Esophagus (tissue), 2 donors: ENCODE results near the gene UBE2B. TPM values are rescaled to one million over a fixed set of nuclear protein-coding genes. Genes with fewer than 3 reads are reported as not detected.
A peak's percentile ranks its signal among the peaks of the same experiment; 100 is the strongest.

Source experiments
- H3K27ac ChIP-seq, 2 donors: one replicate each; pipeline ENCODE4 v1.5.1; 2013; ENCODE audit warnings: low read depth in 2 of 2, mild to moderate bottlenecking in 2 of 2, inconsistent platforms in 1 of 2, low read length in 1 of 2, moderate library complexity in 1 of 2
- H3K27me3 ChIP-seq, 2 donors: one replicate each; pipeline ENCODE4 v1.6.1; 2013; ENCODE audit warnings: low read length in 2 of 2, control low read depth in 1 of 2, mild to moderate bottlenecking in 1 of 2; ENCODE audit not compliant: insufficient read depth in 2 of 2, control insufficient read depth in 1 of 2
- H3K36me3 ChIP-seq, 2 donors: one replicate each; pipeline ENCODE4 v1.6.1; 2013; ENCODE audit warnings: low read length in 1 of 2; ENCODE audit not compliant: control insufficient read depth in 2 of 2, insufficient read depth in 2 of 2
- H3K4me1 ChIP-seq, 2 donors: one replicate each; pipeline ENCODE4 v1.6.1; 2013; ENCODE audit warnings: low read length in 1 of 2; ENCODE audit not compliant: control insufficient read depth in 2 of 2, insufficient read depth in 2 of 2
- H3K4me3 ChIP-seq, 2 donors: one replicate each; pipeline ENCODE4 v1.5.1; 2013; ENCODE audit warnings: low read length in 2 of 2, mild to moderate bottlenecking in 2 of 2, low read depth in 1 of 2, moderate library complexity in 1 of 2
- H3K9me3 ChIP-seq, 2 donors: one replicate each; pipeline ENCODE4 v1.6.1; 2013; ENCODE audit warnings: mild to moderate bottlenecking in 2 of 2, low read depth in 1 of 2, low read length in 1 of 2, moderate library complexity in 1 of 2; ENCODE audit not compliant: control insufficient read depth in 2 of 2, insufficient read depth in 1 of 2
- WGBS, 2 donors: extraction: QIAGEN DNeasy Blood & Tissue Kit; methylation state at CpG; one replicate each; pipeline ENCODE4 v1.1.7; 2013; 5-methylcytosine and 5-hydroxymethylcytosine counted together
- polyA plus RNA-seq, 2 donors: library from polyadenylated mRNA; stranded (reverse); fragments of 200-250 nt; gene quantifications; one replicate each; pipeline ENCODE4 v1.2.3, GENCODE V29; 2013
- donor health status: healthy with polysubstance abuse.
- donor health status: Bipolar disorder and iron deficiency.

UBE2B gene
- polyA plus RNA-seq, 2 donors, result 63.2 to 107 TPM

- peaks cover 3 to 6% of the 10 kb centered on the region in 2 donors for H3K4me1 ChIP-seq
- no peak overlapping the region for H3K27ac ChIP-seq
- H3K4me3 ChIP-seq, result no peak overlapping the region
- H3K36me3 ChIP-seq, result no peaks in the 10 kb centered on the region
- 70 to 79% methylated on average over 14 of the region's 14 CpGs for whole genome bisulfite sequencing, 2 donors
- no peaks in the 10 kb centered on the region for H3K9me3 ChIP-seq
- H3K27me3 ChIP-seq, result no peaks in the 10 kb centered on the region
These were observed 61.4 kb downstream of the UBE2B start for GRCh38 chr5:134432677-134433359.

- Histone ChIP-seq H3K27ac (no peak overlapping the region), H3K36me3 (no peaks in the 10 kb centered on the region), H3K4me3 (no peak overlapping the region), H3K9me3 (no peaks in the 10 kb centered on the region), H3K4me1 (peaks cover 12 to 16% of the 10 kb centered on the region in 2 donors), H3K27me3 (no peaks in the 10 kb centered on the region)
- WGBS, 2 donors, result 54 to 59% methylated on average over 2 of the region's 2 CpGs
These were observed 64.2 kb downstream of the UBE2B start for GRCh38 chr5:134435560-134435959.

- no peaks in the 10 kb centered on the region for H3K9me3 ChIP-seq
- peaks cover 12 to 16% of the 10 kb centered on the region in 2 donors for H3K4me1 ChIP-seq
- no peaks in the 10 kb centered on the region for H3K27me3 ChIP-seq
- peak overlapping the region; percentile 24 to 76 for H3K27ac ChIP-seq
- H3K4me3 ChIP-seq, result no peak overlapping the region
- 22 to 36% methylated on average over 20 of the region's 20 CpGs for WGBS, 2 donors
- no peaks in the 10 kb centered on the region for H3K36me3 ChIP-seq
These were observed 65.4 kb downstream of the UBE2B start for GRCh38 chr5:134436523-134437339.

- no peaks in the 10 kb centered on the region for H3K9me3 ChIP-seq
- WGBS, 2 donors, result 84 to 90% methylated on average over 4 of the region's 4 CpGs
- H3K27me3 ChIP-seq, result no peaks in the 10 kb centered on the region
- no peaks in the 10 kb centered on the region for H3K36me3 ChIP-seq
- H3K4me3 ChIP-seq, result no peak overlapping the region
- H3K27ac ChIP-seq, result peak overlapping the region in 1 of 2 donors; percentile 76
- H3K4me1 ChIP-seq, result peaks cover 12 to 16% of the 10 kb centered on the region in 2 donors
These were observed 66.0 kb downstream of the UBE2B start for GRCh38 chr5:134437340-134437846.

GRCh38 chr5:134437847-134438581 lies 66.6 kb downstream of the UBE2B start:
- Histone ChIP-seq H3K9me3 (no peaks in the 10 kb centered on the region), H3K27ac (peak overlapping the region in 1 of 2 donors; percentile 67), H3K27me3 (no peaks in the 10 kb centered on the region), H3K4me3 (no peak overlapping the region), H3K36me3 (no peaks in the 10 kb centered on the region), H3K4me1 (peaks cover 12 to 16% of the 10 kb centered on the region in 2 donors)
- WGBS, 2 donors, result 67 to 71% methylated on average over 7 of the region's 7 CpGs

GRCh38 chr5:134438721-134439123 lies 67.4 kb downstream of the UBE2B start:
- Histone ChIP-seq H3K27me3 (no peaks in the 10 kb centered on the region), H3K4me3 (no peak overlapping the region), H3K9me3 (no peaks in the 10 kb centered on the region), H3K4me1 (peaks cover 12 to 16% of the 10 kb centered on the region in 2 donors), H3K36me3 (no peaks in the 10 kb centered on the region), H3K27ac (peak overlapping the region; percentile 54 to 67)
- 83 to 88% methylated on average over 7 of the region's 7 CpGs for WGBS, 2 donors

- H3K27me3 ChIP-seq, result no peaks in the 10 kb centered on the region
- no peaks in the 10 kb centered on the region for H3K9me3 ChIP-seq
- no peak overlapping the region for H3K4me3 ChIP-seq
- 25 to 32% methylated on average over 7 of the region's 7 CpGs for WGBS, 2 donors
- H3K4me1 ChIP-seq, result peaks cover 12 to 16% of the 10 kb centered on the region in 2 donors
- no peaks in the 10 kb centered on the region for H3K36me3 ChIP-seq
- H3K27ac ChIP-seq, result peak overlapping the region; percentile 54 to 67
These were observed 67.9 kb downstream of the UBE2B start for GRCh38 chr5:134439210-134439654.

GRCh38 chr5:134440201-134440755 lies 68.9 kb downstream of the UBE2B start:
- Histone ChIP-seq H3K36me3 (no peaks in the 10 kb centered on the region), H3K4me1 (peaks cover 12 to 16% of the 10 kb centered on the region in 2 donors), H3K27me3 (no peaks in the 10 kb centered on the region), H3K9me3 (no peaks in the 10 kb centered on the region), H3K27ac (no peak overlapping the region), H3K4me3 (no peak overlapping the region)
- WGBS, 2 donors, result 46 to 51% methylated on average over 3 of the region's 3 CpGs
